PC-3 (cell line): ENCODE data around the gene ACKR3.

ENCODE experiments used
- EZH2 ChIP-seq: fragments of 300-600 bp; sonication (generic); IDR thresholded peaks from one replicate; pipeline ENCODE4 v1.6.1; 2017; ENCODE audit warnings: antibody characterized with exemption, mild to moderate bottlenecking, low read length; ENCODE audit not compliant: unreplicated experiment
- EZH2phosphoT487 ChIP-seq: fragments of 300-600 bp; sonication (generic); IDR thresholded peaks from 2 replicates; pipeline ENCODE4 v1.6.1; 2018; ENCODE audit warnings: mild to moderate bottlenecking, antibody characterized with exemption, low read length, borderline replicate concordance
- TF ChIP-seq, protein P1 (sequence below): fragments of 300-600 bp; sonication (generic); conservative IDR thresholded peaks from 2 replicates; pipeline ENCODE4 v1.5.1; 2017; ENCODE audit warnings: antibody characterized with exemption, low read depth, mild to moderate bottlenecking, low read length

DNA sequence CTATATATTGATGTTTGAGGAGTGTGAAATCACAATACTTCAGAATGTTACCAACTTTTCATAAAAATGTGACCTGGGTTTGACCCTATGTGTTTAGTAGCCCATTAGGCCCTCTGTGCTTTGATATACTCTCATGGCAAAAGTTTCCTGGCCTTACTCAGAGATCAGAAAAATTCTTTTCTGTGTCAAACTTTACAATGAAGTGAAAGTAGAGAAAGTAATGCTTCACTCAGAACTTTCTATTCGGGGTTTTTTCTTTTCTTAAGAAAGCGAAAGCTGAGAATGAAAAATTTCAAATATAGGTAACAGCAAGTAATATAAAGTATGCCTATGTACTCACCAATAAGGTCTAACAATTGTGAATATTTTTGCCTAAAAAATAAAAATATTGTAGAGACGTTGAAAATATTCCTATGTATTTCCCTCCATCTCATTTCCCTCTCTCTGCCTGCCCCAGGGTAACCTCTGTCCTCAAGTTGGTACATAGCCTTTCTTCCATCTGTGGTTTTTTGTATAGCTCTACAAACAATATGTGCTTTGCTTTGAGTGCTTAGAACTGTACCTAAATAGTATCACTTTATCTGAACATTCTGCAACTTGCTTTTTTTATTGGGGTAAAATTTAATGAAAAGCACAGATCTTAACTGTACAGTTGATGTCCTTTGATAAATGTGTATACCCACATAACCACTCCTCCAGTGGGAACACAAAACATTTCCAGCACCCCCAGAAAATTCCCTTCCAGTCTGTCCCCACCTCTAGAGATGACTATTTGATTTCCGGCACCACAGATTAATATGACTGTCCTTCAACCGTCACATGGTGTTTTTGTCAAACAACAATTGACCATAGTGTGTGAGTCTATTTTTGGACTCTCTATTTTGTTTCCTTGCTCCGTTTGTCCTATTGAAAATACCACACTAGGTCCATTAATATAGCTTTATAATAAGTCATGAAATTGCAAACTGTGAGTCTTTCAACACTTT, 10.3 kb upstream of the ACKR3 start:
- TF ChIP-seq, protein P1, sequence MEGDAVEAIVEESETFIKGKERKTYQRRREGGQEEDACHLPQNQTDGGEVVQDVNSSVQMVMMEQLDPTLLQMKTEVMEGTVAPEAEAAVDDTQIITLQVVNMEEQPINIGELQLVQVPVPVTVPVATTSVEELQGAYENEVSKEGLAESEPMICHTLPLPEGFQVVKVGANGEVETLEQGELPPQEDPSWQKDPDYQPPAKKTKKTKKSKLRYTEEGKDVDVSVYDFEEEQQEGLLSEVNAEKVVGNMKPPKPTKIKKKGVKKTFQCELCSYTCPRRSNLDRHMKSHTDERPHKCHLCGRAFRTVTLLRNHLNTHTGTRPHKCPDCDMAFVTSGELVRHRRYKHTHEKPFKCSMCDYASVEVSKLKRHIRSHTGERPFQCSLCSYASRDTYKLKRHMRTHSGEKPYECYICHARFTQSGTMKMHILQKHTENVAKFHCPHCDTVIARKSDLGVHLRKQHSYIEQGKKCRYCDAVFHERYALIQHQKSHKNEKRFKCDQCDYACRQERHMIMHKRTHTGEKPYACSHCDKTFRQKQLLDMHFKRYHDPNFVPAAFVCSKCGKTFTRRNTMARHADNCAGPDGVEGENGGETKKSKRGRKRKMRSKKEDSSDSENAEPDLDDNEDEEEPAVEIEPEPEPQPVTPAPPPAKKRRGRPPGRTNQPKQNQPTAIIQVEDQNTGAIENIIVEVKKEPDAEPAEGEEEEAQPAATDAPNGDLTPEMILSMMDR: no peak
- TF ChIP-seq EZH2 (no peak), EZH2phosphoT487 (no peak)
